Tongue (tissue), 2 donors: ENCODE results near the gene TLCD3B. TPM values are rescaled to one million over a fixed set of nuclear protein-coding genes. Genes with fewer than 3 reads are reported as not detected.
"Not testable (repeated sequence)": the region's sequence is repeated elsewhere in the genome, so short reads cannot be mapped to it uniquely, and the experiment has no call there.

Source experiments
- DNase-seq: peaks from one replicate; pipeline ENCODE4 v3.0.0-alpha.2; 2015
- total RNA-seq: library from RNA; depleted of rRNA; stranded (reverse); fragments of >200 nt; gene quantifications from one replicate; pipeline ENCODE4 v1.2.3, GENCODE V29; 2014

Gene TLCD3B
- total RNA-seq, 1 donor from 2014 or later = 0.82 TPM

DNA sequence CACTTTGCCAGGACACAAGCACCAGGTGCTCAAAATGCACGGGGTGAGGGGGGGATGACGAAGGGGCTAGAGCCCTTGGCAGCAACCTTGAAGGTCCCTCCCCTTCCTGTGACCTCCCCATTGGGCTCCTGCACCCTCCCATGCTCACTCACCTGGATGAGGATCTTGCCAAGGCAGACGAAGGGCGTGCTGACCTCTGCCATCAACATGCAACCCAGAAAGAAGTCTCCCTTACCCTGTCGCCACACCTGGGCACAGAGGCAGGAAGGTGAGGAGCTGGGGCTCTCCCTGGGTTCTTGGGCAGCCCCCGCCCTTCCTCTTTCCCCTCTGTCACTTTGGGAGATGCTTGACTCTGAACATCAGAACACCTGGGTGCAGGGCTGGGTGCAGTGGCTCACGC lies 5.5 kb downstream of the TLCD3B start:
- no peak for DNase-seq

DNA sequence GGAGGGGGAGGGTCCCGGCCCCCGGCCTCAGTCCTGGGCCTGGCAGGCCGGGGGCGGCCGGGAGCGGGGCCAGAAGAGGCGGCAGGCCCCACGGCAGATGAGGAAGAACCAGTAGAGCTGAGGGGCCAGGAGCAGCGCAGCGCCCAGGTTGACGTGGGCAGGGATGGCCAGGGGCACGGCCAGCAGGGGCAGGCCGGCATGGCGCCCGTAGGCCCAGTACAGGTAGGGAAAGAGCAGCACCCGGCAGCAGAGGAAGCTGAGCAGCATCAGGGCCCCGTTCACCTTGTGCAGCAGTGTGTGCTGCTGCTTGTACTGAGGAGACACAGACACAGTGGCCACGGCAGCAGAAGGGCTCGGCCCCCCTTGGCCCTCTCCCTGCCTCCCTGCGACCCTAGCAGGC lies 5.9 kb downstream of the TLCD3B start:
- no peak for DNase-seq

DNA sequence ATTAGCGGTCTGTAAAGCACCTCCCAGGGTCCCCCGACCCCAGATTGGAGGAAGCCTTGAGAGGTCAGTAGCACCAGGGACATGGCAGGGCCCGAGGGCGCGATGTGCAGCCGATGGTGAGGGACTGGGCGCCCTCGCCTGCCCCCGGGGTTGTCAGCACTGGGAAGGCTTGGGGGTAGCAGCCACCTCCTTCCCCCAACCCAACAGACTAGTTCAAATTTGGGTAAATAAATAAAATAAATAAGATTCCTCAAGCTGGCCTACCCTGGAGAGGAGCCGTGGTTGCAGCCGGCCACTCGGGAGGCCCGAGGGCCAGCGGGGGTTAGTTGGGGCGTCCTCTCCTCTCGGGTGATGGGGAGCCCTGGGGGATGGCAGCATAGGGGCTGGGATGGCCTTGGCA lies 6.6 kb downstream of the TLCD3B start:
- no peak for DNase-seq

DNA sequence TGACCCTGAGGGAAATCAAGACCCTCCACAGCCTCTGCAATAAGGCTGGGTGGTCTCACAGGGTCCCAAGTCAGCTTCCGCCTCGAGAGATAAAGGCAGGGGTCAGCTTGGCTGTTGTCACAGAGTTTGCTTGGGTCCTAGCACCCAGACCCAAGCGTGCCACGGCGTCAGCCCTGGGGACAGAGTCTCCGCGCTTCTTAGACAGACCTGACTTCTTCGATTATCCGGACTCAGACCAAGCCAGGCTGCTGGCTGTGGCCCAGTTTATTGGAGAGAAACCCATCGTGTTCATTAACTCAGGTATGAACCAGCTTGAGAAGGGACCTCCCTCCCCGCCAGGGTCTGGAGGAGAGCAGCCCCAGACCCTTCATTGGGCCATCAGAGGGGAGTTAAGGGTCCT lies 7.5 kb downstream of the TLCD3B start:
- no peak for DNase-seq

DNA sequence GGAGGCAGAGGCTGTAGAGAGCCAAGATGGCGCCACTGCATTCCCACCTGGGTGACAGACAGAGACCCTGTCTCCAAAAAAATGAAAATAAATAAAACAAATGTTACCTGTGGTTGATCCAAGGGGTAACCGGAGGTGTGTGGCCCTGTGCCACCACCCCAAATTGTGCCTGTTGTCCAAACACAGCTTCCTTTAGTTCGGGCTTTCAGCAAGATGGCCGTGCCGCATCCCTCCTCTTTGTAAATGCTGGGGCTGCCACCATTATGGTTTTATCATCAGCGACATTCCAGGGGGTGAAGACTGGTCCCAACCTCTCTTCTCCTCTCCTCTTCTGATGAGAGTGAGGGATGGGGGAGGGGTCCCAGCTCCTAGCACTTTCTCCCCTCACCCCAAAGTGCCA lies 8.2 kb downstream of the TLCD3B start, which contains the start of gene C16orf92:
Gene C16orf92, plus strand, starts transcription at position 312 of the 400 bp plus-strand sequence. CDS start 143 bp downstream, outside the sequence.
- no peak for DNase-seq

DNA sequence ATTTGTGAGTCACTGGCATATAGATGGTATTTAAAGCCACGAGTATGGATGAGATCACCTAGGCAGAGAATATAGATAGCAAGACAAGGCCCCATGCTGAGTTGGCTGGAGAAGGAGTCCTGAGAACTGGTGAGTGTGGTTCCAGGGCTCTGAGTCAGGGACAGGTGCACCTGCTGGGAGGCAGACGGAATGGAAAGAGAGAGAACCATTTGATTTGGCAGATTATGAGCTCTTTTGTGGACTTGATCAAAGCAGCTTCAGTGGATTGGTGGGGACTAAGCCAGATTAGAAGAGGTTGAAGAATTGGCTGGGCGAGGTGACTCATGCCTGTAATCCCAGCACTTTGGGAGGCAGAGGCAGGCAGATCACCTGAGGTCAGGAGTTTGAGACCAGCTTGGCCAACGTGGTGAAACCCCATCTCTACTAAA lies 12.3 kb downstream of the TLCD3B start:
- DNase-seq = no peak

DNA sequence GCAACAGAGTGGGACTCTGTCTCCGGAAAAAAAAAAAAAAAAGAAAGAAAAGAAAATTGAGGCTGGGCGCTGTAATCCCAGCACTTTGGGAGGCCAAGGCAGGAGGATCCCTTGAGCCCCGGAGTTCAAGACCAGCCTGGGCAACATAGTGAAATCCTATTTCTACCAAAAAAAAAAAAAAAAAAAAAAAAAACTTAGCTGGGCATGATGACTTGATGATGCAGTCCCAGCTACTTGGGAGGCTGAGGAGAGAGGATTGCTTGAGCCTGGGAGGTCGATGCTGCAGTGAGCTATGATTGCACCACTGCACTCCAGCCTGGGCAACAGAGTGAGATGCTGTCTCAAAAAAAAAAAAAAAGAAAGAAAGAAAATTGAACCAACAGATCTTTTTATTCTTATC lies 13.1 kb downstream of the TLCD3B start:
- not testable (repeated sequence) for DNase-seq

DNA sequence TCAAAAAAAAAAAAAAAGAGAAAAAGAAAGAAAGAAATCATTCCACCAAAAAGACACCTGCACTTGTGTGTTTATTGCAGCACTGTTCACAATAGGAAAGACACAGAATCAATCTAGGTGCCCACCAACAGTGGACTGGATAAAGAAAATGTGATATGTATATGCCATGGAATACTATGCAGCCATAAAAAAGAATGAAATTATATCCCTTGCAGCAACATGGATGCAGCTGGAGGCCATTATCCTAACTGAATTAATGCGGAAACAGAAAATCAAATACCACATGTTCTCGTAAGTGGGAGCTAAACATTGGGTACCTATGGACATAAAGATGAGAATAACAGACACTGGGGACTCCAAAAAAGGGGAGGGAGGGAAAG lies 13.8 kb downstream of the TLCD3B start:
- DNase-seq = no peak

DNA sequence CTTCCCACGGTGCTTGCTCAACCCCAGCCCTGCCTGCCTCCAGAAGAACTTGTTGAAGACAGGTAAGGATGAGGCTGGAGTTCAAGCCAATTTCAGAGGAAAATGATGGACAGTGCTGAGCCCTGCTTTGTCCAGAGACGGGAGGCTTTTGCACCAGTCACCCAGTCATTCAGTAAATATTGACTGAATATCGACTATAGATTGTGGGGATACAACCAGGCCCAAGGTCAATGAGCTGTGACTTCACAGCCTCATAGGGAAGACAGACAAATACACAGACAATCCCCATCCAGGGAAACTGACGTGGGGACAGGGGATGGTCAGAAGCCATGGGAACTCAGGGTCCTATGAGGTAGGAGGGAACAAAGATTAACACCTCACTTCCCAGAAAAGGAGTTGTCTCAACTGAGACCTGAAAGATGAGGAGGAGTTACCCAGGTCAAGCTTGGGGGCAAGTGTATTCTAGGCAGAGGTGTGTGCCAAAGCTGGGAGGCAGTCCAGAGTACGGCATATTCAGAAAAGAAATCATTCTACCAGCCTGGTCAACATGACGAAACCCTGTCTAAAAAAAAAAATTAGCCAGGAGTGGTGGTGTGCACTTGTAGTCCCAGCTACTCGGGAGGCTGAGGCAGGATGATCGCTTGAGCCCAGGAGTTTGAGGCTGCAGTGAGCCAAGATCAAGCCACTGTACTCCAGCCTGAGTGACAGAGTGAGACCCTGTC lies 14.4 kb downstream of the TLCD3B start:
- DNase-seq = no peak

DNA sequence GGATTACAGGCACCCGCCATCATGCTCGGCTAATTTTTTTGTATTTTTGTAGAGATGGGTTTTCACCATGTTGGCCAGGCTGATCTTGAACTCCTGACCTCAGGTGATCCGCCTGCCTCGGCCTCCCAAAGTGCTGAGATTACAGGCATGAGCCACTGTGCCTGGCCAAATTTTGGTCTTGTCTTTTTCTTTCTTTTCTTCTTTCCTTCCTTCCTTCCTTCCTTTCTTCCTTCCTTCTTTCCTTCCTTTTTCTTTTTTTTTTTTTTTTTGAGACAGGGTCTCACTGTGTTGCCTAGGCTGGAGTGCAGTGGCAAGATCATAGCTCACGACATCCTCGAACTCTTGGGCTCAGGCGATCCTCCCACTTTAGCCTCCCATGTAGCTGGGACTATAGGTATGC lies 15.6 kb downstream of the TLCD3B start:
- not testable (repeated sequence) for DNase-seq

DNA sequence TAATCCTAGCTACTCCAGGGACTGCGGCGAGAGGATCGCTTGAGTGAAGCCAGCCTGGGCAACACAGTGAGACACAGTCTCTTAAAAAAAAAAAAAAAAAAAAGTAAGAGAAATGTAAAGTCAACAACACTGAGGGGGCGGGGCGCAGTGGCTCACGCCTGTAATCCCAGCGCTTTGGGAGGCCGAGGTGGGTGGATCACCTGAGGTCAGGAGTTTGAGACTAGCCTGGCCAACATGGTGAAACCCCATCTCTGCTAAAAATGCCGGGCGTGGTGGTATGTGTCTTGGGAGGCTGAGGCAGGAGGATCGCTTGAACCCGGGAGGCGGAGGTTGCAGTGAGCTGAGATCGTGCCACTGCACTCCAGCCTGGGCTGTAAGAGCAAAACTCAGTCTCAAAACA lies 18.5 kb downstream of the TLCD3B start:
- DNase-seq = not testable (repeated sequence)

DNA sequence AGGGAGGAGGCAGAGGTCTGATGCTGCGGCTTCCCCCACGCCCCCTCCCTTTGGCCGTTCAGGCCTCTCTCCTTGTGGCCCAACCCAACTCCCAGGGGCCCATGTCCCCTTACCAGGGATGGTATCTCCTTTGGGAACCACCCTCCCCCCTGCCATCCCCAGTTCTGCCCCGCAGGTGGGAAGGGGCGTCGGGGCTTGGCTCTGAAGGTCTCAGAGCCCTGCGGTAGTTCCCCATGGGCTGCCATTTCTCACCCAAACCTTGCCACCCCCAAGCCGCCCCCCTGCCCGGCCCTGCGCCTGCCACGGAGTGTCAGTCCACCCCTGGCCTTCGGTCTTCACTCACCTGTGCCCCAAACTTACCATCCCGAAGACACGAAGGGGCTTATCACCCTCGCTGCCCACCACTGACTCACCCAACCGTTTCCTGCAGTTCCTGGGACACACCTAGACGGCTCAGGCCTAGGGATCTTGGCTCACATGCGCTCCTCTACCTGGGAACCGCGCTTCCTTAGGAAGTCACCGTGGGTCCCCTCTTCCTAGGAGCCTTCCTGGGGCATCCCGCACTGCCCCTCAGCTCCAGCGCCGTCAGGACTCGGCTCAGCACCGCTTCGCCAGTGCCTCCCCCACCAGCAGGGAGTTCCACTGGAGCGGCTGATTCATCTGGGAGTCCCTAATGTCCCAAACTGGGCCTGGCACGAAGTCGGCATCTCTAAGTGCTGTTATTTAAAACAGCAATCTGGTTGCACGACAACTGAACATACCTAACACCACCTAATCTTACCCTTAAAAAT lies 19.2 kb downstream of the TLCD3B start:
- no peak for DNase-seq

DNA sequence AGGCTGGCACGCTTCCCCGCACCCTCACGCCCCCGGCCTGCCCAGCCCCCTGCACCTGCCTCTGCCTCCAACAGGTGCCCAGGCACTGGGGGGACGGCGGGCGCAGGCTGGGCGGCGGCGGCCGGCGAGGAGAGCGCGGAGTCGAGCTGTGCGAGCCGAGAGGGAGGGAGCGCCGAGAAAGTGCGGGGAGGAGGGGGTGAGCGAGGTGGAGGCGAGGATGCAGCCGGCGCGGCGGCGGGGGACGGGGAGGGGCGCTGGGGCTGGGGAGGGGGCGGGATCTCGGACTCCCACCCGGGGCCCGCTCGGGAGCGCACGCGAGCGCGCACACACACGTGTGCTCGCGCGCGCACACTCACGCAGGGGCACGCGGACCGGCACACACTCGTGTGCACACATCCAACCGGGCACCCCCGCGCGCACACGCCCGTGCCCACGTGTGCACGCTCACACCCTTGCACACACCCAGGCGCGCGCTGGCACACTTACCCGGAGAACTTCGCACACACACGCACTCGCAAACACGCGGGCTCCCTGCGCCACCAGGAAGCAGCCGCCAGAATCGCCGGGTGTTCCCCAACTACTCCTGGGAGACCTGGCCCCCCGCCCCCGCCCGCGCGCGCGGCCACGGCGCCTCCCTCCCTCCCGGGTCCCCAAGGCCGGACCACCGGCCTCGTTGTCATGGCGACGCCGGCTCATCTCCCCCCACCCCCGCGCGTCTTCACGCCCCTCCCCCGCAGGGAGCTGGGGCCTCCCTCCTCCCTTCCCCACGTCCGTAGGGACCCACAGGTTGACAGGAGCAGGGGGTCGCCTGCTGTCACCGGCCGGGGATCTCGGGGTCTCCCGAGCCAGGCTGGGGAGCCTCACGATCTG lies 20.0 kb downstream of the TLCD3B start, which contains the start of gene DOC2A:
Gene DOC2A, minus strand, starts transcription at position 184 of the 870 bp plus-strand sequence. CDS start 805 bp downstream, outside the sequence.
- peak; percentile 39 for DNase-seq

DNA sequence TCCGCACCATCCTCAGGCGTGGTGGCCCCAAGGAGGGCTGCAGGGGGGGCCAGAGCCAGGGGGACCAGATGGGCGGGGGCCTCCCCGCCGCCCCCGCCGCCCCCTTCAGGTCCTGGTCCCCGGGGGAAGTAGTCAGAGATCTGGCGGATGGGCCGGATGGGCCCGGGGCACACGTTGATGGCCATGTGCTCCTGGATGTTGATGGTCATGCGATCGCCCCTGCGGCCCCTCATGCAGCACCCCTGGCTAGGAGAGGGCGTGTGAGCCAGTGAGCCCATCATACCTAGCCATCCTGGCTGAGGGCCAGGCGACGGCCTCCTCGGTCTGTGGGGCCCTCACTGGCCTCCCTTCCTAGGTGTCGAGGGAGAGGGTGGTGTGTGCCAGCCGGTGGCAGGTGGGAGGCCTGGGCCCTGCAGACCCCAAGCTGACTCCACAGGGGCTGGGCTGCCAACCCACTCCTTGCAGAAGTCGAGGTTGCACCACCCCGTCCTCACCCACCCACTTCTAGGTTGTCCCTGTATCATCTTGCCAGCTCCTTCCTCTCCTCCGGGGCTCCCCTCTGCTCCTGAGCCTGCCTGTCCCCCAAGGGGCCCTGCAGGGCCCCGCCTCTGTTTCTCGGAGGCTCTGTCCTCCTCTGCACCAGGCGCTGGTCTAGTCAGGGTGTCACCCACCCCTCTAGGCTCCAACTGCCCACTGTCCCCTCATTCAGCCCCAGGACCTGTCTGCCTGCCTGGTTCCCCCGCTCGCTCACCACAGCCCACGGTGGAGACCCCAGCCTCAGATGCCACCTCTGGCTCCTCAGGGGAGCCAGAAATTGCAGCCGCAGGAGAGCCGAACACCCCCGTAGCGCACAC lies 20.9 kb downstream of the TLCD3B start:
- DNase-seq = no peak

DNA sequence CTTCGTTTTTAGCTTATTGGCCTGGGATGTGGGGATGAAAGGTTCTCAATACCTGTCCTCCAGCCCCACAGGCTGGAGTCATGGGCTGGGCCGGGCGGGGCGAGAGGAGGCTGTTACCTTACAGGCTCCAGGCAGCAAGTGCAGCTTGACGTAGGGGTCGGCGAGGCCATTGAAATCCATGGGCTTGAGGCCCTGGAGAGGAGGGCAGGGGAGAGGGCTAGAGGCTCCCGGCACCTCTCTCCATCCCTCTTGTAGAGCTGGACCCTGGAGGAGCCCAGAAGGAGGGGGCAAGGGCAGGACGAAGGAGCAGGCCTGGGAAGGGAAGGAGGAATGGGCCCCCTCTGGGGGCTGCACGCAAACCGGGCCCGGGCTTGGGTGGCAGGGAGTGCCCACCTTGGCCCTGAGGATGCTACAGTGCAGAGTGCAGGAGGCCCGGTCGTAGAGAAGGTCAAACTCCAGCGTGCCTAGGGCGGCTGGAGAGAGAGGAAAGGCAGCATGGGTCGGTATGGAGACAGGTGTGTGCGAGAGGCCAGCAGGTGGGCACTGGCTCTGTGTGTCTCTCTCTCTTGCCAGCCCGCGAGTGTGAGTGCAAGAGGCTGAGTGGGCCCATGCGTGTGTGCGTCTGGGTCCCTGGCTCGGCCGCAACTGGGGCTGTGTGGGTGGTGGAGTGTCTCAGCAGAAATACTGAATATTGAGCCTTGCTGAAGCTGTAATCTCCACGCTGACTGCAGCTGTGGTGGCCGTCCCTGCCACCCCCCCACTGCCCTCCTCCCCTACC lies 21.8 kb downstream of the TLCD3B start:
- DNase-seq = no peak

DNA sequence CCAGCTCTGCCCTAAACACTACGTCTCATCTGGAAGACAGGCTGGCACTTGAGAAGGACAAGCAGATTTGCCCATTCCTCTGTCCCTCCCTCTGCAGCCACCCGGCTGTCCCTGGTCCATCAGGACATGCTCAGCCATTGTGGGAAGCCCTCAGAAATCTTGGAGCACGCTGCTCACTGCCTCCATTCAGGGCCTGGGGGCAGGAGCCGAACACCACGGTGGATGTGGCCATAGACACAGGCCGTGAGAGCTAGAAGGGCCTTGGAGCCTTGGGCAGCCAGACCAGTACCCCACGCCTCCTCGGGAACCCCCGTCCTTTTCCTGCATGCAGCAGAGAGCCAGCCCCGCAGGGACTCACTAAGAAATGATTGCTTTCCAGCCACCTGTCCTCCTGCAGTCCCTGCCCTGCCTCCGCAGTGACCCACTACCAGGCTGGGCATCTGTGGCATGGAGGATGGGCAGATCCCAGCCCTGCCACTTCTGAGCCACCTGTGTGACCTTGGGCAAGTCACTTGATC lies 23.6 kb downstream of the TLCD3B start:
- no peak for DNase-seq

DNA sequence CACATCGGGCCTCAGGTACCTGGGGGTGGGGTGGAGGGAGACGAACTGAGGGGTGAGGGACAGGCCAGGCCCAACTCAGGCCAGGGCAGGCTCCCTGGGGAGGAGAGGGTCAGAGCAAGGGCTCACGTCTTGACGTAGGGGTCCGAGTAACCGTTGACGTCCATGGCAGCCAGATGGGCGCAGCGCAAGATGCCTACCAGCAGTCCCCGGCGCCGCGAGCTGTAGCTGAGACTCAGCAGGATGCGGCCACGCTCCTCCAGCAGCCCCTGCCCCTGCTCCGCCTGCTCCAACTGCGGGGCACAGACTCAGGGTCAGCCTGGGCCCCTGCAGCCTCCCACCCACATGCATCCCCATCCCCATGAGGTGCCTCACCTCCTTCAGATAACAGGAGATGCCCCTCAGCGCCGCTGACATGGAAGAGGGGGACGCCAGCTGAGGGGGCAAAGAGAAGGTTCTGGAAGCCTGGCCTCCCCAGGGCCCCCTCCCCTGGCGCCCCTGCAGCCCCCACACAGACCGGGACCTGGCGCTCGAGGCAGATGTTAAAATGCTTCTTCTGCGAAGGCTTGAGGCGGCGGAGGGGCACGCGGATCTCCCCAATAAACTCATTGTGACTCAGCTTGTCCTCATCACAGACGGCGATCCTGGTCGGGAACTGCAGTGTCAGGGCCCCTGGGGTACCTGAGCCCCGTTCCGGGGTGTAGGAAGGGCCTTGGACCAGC lies 24.3 kb downstream of the TLCD3B start:
- DNase-seq = no peak

DNA sequence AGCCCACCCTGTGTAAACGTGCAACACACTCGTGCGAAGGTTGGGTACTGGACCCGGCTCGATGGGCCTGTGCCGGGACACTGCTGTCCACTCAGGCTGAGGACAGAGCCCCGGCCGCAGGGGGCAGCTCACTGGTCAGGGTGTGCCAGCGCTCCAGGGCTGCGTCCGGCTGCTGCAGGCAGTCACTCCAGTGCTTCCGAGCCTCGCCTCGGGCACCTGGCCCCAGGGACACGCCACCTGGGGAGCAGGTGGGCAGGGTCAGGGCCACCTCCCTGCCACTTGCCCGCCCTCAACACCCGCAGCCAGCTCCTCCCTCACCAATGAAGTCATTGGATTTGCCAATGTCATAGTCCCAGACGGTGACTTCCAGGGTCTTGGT lies 25.0 kb downstream of the TLCD3B start:
- DNase-seq = no peak

DNA sequence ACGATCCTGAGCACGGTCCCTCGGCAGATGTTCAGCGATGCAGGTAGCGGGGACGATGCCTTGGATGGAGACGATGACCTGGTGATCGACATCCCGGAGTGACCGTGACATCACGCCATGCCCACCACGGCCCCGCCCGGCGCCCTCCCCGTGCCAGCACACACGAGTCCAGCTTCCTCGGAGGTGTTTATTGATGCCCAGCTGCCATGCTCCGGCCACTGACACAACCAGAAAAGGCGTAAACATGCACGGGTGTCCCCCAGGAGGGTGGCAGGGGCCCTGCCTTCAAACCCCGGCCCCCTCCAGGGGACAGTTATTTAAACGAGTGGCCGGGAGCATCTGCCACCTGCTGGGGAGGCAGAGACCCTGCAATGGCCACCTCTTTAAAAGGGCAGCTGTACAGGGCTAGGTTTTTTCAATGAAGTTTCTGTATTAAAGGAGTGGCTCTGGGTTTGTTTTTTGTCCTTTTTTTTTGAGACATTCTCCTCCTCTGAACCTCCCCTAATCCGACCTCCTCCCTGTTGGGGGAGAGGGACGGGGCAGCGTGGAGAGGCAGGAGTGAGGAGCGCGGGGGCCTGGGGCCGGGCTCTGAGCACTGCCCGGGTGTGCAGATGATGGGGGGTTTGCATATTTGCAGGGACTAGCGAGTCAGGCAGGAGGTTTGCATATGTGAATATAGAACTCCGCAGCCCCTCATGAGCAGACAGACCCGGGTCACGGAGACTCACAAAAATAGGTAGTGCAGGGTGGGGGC lies 25.6 kb downstream of the TLCD3B start:
- DNase-seq = peak; percentile 51
